Activated CD4-positive, CD25-positive, alpha-beta regulatory T cell treated with anti-CD3 and anti-CD28 coated beads, Interleukin-2, amount 50 U/mL, for 16 hours (primary cell): ENCODE measurements around the gene NSMCE1.
"Not testable (repeated sequence)": the region's sequence is repeated elsewhere in the genome, so short reads cannot be mapped to it uniquely, and the experiment has no call there.

Experiments
- DNase-seq: peaks from one replicate; pipeline ENCODE4 v3.0.0-alpha.2; 2020; ENCODE audit warnings: low read depth, low spot score

The NSMCE1 gene

DNA sequence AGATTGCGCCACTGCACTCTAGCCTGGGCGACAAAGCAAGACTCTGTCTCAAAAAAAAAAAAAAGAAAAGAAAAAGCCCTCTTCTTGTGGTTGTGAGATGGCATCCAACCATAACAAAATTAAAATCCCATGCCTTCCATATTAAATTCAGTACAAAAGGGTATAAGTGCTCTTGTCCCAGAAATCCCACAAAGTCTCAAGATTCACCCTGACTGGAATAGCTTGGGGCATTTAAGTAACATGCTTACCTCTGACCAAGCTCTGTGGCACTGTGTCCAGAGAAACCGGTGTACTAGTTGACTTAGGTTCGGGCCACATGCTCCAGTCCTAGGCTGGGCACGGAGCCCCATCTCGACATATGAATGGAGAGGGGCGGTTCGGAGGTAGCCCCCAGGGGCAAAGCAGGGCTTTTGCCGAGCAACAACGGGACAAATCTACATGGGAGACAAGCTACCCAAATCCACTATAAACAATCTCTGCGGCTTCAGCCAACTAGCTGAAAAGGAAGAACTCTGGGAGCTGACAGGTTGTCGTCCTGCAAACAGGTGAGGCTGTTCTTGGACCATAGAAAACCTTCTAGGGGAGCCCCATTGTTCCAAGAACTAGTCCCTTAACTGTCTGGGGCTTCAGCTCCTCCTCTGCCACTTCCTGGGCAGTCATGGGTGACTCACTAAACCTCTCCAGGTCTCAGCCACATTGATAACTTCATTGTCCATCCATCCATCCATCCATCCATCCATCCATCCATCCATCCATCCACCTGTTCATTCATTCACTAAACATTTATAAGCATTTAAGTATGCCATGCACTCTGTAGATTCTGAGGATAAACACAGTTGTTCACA, 34.9 kb upstream of the NSMCE1 start:
- no peak for DNase-seq

DNA sequence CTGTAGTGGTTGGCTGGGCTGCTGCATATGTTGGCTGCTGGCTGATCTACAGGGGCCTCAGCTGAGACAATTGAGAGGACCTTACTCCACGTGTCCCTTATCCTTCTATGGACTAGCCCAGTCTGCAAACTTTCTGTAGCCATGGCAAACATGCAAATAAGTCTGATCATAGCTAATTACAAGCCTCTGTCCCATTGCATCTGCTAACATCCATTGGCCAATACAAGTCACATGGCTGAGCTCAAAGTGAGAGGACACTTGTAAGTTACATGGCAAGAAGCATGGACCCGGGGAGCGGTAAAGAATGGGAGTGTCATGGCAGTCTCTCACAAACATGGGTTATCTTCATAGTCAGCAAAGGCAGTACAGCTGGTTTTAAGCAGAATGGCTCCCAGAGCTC, 33.6 kb upstream of the NSMCE1 start:
- DNase-seq, result no peak

DNA sequence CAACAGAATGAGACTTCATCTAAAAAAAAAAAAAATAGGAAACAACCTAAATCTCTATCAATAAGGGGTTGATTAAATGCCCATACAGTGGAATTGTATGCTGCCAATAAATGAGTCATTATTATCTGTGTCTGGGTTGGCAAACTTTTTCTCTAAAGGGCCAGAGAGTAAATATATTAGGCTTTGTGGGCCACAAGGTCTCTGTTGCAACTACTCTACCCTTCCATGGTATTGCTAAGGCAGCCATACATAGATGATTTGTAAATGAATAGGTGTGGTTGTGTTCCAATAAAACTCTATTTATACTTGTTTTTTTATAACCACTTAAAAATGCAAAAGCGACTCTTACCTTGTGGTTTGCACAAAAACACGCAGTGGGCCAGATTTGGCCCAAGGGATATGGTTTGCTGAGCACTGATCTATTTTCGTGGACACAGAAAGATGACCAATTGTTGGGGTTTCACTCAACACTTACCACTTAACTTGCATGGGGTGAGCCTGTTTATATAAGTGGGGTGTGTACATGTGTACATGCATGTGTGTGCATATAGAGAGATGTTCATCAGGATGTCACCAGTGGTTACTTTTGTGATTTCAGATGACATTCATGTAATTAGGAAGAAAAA, 32.8 kb upstream of the NSMCE1 start:
- DNase-seq, result no peak

DNA sequence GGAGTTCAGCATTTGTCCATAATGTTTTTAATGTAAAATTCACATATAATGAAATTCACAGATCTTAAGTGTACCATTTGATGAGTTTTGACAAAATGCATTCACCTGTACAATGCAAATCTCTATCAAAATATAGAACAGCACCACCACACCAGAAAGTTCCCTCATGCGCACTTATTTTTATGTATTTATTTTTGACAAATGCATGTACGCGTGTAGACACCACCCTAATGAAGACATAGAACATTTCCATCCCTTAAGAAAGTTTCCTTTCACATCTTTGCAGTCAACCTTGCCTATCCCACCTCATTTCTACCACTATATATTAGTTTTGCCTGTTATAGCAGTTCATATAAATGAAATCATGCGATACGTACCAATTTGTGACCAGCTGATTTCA, 29.6 kb upstream of the NSMCE1 start:
- no peak for DNase-seq

DNA sequence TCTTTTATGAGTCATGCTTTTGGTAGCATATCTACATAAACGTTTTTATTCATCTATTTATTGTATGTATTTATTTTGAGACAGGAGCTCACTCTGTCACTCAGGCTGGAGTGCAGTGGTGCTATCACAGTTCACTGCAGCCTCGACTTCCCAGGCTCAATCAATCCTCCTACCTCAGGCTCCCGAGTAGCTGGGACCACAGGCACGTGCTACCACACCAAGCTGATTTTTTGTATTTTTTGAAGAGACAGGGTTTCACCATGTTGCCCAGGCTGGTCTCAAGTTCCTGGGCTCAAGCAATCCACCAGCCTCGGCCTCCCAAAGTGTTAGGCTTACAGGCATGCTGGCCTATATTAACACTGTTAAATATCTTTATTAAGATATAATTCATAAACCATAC, 24.8 kb upstream of the NSMCE1 start:
- no peak for DNase-seq

DNA sequence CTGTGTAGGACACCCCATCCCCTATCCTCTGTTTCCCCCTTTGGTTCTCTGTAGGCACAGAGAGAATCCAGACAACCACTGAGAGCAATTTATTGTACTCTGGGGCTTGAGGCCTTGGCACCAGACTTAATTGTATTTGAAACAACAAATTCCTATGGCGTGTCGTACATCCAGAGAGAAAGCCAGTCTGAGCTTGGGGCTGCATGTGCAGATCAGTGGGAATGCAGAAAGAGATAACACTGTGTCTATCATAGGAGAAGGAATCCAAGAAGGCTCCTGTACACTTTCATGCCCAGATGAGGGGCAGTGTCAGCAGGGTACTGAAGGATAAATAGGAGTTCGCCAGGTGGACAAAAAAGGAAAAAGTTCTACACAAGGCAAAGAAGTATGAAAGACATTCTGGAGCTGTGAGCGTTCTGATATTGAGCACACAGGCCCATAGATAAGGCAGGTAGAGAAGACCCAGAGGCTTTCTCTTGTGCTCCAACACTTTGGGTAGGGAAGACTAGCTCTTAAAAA, 23.2 kb upstream of the NSMCE1 start:
- no peak for DNase-seq

DNA sequence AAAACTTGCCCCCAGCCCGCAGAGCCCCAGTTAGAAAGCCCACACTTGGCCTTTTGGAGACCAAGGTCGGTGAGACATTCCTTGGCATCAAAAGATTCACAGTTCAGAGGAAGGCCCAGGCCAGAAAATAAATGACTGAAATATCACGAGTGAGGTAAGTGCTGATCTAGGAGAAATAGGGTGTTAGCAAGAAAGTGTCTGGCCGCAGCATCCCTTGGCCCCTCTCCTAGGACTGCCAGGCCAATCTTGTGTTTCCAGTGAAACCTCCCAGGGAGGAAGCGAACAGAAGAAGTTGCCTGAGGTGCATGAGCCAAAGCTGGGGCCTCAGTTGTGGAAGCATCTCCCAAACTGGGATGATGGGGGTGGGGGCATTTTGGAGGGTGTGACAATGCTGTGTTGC, 22.5 kb upstream of the NSMCE1 start:
- DNase-seq, result no peak

DNA sequence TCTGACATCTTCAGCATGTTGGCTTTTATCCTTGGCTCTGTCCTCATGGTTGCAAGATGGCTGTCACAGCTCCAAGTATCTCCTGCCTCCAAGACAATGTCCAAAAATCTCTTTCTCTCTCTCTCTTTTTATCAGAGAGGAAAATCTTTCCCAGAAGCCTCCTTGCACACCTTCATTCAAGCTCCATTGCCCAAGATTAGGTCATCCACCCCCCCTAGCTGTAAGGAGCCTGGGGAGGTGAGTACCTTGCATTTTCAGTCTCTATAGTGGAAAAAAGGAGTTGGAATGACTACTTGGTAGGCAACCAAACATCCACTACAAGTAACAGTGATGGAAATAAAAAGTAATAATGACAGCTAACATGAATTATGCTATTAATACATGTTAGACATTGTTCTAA, 22.0 kb upstream of the NSMCE1 start:
- no peak for DNase-seq

DNA sequence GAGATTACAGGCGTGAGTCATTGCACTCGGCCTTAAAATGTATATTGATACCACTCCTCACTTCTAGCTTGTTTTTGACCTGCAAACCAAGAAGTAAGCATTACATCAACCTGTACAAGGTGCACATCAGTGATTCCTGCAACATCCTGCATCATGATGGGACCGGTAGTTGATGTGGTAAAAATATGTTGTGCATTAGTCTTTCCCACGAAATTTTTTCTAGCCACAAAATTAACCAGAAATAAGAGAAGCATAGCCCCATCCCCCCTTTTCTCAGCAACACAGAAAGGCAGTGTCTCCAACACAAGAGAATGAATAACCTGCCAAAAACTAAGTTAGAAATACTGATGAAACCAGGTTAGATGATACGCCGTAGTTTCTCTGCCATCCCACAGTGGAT, 21.1 kb upstream of the NSMCE1 start:
- no peak for DNase-seq

DNA sequence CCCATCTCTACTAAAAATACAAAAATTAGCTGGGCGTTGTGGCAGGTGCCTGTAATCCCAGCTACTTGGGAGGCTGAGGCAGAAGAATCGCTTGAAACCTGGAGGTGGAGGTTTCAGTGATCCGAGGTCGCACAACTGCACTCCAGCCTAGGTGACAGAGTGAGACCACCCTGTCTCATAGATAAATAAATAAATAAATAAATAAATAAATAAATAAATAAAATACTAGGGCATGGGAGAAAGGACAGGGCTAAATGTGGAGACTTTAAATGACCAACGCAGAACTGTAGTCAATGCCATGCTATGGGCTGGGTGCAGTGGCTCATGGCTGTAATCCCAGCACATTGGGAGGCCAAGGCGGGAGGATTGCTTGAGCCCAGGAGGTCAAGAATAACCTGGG, 19.7 kb upstream of the NSMCE1 start:
- DNase-seq, result not testable (repeated sequence)

DNA sequence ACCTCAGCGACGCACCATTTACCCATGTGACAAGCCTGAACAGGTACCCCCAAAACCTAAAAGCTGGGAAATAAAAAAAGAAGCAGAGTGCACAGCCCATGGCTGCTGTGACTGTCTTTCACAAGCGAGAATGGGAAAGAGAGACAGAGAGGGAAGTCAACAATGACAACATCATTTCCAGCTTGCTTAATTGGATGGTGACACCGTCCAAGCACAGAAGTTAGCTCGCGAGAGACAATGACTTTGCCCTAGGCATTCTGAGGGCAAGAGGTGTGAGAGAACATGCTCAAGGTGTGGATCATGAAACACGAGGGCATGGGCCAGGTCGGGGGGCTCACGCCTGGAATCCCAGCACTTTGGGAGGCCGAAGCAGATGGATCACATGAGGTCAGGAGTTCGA, 19.3 kb upstream of the NSMCE1 start:
- no peak for DNase-seq

DNA sequence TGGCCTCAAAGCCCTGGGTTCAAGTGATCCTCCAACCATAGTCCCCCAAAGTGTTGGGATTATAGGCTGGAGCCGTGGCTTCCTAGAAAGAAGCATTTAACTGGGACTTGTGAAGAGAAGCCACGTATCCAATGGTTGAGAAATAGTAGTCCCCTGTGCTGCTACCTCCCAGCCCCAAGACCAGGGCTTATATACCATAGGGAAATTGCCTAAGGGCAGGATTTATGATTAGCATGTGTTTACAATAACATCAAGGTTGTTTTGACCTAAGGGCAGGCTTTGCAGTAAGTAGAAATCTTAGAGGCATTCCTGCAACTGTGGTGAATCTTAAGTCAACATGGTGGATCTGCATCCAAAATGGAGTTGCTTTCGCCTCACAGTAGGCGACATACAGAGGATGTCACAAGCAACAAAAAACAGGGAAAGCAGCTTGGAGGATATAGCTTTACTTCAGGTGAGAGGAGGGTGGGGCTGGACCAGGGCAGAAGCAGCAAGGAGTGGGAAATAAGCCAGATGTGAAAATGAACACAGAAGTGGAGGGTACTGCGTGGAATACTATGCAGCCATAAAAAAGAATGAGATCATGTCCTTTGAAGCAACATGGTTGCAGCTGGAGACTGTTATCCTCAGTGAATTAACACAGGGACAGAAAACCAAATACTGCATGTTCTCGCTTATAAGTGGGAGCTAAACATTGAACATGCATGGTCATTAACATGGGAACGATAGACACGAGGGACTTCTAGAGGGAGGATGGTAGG, 18.7 kb upstream of the NSMCE1 start:
- DNase-seq, result no peak

DNA sequence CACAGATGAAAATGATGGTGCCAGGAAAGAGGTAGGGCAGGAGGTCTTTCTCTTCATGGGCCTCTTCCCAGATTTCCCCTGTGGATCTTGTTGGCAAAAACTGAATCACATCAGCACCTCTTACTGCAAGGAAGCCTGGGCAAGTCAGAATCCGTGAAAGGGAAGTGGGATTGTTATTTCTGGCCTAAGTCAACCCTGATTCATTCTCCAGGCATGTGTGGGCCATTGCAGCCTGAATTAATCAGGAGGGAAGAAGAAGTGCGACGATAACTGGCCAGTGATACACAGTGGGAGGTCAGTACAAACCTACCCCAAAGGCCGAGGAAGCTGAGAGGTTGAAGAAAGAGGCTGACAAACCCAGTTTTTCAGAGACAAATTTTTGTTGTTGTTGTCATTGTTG, 17.9 kb upstream of the NSMCE1 start:
- no peak for DNase-seq

DNA sequence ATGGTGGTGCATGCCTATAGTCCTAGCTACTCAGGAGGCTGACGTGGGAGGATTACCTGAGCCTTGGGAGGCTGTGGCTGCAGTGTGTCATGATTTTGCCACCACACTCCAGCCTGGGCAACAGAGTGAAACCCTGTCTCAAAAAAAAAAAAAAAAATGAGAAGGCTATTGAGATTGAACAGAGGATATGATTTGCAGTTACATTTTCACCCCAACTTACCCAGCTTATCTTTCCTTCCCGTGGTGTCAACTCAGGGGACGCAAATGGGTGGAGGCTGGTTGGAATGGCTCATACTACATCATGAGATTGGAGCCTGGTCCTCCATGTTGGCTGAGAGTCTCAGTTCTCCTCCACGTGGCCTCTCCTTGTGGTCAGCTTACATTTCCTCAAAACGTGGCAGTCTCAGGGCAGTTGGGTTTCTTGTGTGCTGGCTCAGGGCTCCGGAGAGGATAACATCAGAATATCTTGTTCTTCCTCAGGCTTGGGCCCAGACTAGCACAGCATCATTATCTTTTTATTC, 17.2 kb upstream of the NSMCE1 start:
- DNase-seq, result no peak

DNA sequence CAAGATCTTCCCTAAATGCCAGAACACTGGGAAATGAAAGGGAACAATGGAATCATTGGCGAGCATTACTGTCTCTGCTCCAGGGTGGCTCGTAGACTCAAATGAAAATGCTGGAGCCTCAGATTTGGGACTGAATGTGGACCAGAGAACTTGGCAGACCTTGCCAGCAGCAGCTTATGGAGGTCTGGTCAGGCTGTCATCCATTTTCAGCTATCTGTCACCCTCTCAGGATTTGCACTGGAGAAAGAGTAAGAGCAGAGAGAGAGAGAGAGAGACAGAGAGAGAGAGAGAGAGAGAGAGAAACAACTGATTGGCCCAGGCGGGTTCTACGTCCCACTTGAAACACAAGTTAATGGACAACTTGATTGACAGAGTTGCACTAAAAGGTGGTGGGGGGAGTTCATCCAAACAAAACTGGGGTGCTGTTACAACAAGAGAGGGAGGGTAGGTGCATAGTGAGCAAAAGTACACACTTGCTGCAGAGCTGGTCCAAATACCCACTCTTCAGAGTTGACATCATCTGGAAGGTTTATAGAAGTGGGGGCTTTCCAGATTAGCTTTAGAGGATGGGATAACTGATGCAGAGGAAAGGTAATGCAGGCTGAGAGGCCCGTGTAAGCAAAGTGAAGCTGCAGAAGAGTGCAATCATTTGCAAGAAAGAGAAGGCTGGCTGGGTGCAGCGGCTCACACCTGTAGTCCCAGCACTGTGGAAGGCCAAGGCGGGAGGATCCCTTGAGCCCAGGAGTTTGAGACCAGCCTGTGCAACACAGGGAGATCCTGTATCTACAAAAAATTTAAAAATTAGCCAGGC, 16.5 kb upstream of the NSMCE1 start:
- DNase-seq, result no peak

DNA sequence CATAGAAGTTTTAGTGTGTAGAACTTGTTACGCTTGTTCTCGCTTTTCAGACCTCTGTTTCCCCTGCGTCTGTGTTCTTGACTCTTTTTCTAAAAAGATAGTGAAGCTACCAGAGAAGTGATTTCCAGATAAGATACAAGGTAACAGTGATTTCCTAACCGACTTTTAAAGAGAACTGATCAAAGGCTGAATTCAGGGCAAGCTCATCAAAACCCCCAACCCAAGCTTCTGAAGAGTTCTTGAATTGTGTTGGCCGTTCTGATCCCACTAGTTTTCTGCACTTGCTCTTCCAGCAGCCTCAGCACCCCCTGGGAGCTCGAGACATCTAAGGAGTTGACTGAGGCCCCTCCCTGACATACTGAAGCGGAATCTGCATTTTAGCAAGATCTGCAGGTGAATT, 12.7 kb upstream of the NSMCE1 start:
- no peak for DNase-seq

DNA sequence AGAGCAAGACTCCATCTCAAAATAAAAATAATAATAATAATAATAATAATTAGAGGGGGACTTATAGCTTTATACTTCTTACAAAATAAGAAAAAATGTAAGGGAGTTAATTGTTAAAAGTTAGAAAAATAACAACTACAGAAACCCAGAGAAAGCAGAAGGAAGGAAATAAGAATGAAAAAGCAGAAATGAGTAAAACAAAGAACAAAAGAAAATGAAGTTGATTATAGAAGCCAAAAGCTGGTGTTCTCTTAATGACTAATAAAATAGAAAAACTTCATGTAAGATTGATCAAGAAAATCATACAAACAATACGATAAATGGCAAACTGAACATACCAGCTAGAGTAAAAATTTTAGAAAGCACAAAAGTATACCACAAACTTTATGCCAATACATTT, 6.8 kb upstream of the NSMCE1 start:
- DNase-seq, result no peak

DNA sequence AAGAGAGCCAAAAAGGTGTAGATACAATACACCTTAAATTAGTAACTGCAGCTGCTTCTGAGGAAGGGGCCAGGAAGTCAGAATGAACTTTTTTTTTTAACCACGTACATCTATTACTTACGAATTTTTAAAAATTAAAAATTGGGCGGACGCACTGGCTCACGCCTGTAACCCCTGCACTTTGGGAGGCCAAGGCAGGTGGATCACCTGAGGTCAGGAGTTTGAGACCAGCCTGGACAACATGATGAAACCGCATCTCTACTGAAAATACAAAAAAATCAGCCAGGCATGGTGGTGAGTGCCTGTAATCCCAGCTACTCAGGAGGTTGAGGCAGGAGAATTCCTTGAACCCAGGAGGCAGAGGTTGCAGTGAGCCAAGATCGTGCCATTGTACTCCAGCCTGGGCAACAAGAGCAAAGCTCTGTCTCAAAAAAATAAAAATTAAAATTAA, 5.9 kb upstream of the NSMCE1 start:
- not testable (repeated sequence) for DNase-seq

DNA sequence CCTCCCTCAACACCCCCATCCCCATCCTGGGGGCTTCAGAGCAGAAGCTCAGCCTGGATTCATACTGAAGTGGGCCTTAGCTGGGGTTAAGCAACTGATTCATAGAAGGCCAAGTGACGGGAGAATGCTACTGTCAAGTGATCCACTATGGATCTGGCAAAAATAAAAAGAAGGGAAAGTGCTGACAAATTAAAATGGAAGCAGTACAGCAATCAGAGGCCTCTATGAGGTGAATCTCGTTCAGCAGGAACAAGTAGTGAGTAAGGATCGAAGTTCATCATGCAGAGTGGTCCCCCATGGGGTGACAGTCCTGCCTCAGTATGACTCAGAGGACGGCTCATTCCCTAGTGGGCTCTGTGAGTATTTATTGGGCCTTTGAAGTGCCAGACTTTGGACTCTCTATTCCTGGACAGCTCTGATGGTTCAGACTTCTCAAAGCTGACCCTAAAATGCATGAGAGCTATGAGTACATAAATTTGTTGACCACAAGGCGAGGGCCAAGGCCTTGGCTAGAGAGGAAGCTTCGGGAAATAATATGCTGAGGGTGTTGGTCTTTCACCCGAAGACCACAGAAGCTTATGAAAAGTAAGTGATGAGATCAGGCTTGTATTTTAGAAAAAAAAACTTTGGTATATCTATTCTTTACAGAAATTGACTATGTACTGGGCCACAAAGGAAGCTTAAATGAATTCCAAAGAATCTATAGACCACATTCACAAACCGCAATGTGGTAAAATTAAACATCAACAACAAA, 5.3 kb upstream of the NSMCE1 start:
- DNase-seq, result no peak

DNA sequence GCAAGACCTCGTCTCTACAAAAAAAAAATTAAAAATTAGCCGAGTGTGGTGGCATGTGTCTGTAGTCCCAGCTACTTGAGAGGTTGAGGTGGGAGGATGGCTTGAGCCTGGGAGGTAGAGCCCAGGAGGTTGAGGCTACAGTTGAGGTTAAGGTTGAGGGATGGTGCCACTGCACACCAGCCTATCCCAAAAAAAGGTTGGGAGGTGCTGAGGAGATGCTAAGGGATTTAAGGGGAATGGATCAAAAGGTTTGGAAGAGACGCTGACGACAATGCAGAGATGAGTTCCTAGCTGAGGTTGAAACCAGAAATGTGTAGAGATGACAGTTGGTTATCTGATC, 4.7 kb upstream of the NSMCE1 start:
- no peak for DNase-seq

DNA sequence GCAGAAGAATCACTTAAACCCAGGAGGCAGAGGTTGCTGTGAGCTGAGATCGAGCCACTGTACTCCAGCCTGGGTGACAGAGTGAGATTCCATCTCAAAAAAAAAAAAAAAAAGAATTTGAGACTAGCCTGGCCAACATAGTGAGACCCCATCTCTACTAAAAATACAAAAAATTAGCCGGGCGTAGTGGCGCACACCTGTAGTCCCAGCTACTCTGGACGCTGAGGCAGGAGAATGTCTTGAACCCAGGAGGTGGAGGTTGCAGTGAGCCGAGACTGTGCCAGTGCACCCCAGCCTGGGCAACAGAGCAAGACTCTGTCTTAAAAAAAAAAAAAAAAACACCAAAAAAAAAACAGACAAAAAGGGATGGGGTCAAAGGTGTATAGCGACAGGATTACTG, 4.1 kb upstream of the NSMCE1 start:
- DNase-seq, result not testable (repeated sequence)
